ENCODE measurements around the gene MYO10.
"Not testable (repeated sequence)": the region's sequence is repeated elsewhere in the genome, so short reads cannot be mapped to it uniquely, and the experiment has no call there.

Gene MYO10

DNA sequence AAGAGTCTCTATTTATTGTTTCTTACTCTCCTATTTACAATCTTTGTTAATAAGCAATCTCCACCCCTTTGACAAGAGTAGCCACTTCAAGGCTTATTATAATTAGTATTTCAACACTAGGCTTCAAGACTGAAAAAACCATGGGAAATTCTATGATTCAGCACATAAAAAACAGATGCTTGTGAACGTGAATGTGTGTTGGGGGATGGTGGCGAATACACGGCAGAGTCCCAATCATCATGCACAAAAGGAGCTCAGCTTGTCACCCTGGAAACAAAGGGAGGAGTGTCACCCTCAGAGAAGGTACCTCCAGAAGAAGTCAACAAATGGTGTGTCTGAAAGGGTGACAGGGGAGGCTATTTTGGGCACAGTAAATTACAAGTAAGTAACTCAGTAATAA lies 162.1 kb downstream of the MYO10 start:
- no peak for DNase-seq

DNA sequence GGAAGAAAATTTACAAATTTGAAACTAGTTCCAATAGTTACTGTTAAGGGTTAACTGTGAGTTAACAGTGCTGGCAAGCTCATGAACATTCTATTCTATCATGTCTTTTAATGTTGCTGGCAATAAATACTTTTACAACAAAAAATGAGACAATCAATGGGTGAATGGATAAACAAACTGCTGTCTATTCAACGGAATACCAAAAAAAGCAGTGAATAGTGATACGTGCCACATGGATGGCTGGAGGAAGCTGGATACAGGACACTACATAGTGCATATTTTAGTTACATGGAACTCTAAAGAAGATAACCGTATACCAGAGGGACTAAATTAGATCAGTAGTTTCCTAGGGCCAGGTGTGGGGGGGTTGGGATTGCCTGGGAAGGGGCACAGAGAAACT lies 163.5 kb downstream of the MYO10 start:
- DNase-seq: no peak

DNA sequence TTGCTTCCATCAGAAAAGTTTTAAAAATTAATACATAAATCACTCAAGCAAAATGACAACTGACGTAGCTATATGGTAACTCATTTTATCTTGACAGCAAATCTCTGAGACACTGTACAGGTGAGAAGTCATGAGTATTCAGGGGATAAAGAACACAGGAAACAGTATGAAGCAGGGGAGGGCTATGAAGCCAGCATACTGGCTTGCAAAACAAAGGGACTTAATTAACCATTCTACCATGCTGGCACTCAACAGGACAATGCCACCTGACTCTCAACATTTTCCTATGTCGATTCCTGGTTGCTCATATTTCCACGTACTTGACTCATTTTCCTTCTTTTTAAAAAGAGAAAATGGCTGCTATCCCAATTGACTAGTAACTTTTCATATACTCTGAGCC lies 167.9 kb downstream of the MYO10 start:
- DNase-seq: no peak

DNA sequence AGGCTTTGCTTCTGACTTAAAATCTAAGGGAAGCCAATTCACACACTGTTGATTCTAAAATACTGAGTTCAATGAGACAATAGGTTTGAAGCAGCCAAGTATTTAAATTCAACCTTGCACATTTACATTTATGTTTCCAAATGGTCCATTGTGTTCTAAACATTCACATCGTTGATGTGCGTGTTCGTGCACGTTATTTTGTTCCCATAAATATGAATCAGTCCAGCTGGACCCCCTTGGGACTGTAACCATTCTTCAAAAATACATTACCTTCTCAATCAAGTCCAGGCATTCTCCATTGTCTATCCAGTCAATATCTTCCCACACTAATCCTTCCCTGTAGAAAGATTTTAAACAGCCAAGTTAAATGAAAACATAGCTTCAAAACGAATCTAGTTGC lies 172.9 kb downstream of the MYO10 start:
- no peak for DNase-seq

DNA sequence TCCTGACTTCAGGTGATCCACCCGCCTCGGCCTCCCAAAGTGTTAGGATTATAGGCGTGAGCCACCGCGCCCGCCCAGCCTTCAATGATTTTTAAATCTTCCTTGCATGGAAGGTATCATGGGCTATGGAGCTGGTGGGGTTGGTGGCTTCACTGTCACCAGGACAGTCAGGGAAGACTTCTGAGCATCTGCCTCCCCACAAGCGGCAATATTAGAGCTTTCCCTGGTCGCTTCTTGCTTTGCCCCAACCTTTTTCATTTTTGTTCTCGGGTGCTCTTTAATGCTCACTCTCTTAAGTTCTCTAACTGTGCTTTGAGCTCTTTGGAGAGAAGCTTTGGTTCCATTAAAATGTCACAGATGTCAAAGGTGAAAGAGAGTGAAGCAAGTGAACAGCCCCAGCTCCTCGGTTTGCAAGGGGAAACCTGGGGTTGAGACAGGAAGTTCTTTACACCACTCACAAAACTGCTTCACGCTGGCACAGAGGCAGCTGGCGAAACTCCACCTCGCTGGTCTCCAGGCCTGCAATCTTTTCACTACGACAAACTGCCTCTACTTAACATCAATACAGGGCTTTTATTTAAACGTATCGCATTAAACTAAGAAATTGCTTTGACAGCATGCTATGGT lies 176.8 kb downstream of the MYO10 start:
- DNase-seq: no peak

DNA sequence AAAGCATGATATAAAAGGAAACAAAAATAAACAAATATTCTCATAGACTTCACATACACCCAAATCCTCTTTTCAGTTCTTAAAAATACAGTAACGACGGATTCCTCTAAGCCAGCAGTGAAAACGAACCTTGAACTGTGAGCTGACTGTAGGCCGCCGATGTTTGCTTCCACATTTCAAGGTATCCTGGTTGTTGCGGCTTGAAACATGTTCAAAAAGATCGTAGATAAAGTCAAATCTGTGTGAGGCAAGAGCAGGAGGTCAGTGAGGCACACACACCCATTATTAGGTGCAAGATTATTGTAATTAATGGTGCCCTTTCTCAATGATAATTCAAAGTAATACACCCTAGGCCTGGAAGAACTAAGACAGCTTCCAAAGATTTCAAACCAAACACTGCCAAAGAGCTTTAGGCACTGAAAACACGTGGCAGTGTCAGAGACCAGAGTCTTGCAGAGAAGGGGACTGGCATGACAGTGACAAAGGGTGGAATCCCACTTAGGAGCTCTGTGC lies 178.0 kb downstream of the MYO10 start:
- DNase-seq: no peak

DNA sequence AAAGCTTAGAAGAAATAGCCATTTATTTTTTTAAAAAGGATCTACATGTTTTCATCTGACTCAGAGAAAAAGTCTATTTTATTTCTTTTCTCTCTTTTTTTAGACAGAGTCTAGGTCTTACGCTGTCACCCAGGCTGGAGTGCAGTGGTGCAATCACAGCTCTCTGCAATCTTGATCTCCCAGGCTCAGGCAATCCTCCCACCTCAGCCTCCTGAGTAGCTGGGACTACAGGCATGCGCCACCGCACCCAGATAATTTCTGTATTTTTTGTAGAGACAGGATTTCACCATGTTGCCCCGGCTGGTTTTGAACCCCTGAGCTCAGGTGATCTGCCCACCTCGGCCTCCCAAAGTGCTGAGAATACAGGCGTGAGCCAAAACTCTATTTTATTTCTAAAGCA lies 178.5 kb downstream of the MYO10 start:
- DNase-seq: not testable (repeated sequence)

DNA sequence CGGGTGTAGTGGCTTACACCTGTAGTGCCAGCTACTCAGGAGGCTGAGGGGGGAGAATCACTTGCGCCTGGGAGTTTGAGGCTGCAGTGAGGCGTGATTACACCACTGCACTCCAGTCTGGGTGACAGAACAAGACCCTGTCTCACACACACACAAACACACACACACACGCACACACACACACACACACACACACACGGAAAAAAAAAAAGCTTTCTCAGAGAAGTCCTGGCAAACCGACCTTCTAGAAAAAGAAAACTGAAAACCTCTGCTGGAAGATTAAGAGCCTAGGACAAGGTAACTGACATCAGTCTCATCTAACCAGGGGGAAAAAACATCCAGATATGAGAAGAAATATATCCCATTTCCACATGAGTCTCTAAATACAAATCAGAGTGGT lies 178.9 kb downstream of the MYO10 start:
- no peak for DNase-seq

DNA sequence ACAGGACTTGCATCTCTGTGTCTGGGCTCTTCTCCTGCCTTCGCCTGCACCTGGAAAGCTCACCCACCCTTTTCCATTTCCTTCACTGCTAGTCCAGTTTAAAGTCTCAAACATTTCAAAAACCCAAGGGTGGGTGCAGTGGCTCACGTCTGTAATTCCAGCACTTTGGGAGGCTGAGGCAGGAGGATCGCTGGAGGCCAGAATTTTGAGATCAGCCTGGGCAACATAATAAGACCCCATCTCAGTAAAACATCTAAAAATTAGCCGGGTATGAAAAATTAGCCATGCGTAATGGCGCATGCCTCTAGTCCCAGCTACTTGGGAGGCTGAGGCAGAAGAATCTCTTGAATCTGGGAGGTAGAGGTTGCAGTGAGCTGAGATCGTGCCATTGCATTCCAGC lies 179.4 kb downstream of the MYO10 start:
- no peak for DNase-seq

DNA sequence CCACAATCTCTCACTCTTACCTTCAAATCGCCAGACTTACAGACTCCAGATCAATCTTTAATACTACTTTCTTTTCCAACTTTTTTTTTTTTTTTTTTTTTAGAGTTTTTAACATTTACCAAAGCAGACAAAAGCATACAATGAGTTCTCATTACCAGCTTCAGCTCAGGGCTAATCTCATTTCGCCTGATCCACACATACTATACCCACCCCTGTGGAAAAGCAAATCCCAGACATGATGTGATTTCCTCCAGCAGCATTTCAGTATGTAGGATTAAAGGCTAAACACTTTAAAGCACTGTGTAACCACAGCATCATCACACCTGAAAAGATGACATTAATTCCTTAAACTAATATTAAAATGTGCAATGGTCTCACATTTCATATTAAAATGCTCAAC lies 180.4 kb downstream of the MYO10 start:
- no peak for DNase-seq

DNA sequence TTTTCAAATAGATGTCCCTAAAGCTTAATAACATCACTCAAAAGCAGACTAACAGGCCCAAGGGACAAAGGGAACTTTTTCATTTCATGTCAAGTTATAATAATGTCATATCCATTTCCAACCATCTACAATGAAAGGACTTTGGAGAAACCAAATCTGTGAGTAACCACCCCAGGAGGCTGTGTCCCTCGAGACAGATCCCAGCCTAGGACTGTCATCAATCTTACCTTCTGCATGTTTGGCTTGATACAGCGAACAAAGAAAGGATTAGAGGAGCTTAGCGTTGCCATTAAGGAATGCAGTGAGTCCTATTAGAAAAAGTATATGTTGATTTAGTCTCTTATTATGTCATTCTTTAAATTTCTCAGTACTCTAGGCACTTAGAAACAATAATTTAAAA lies 181.5 kb downstream of the MYO10 start:
- no peak for DNase-seq

DNA sequence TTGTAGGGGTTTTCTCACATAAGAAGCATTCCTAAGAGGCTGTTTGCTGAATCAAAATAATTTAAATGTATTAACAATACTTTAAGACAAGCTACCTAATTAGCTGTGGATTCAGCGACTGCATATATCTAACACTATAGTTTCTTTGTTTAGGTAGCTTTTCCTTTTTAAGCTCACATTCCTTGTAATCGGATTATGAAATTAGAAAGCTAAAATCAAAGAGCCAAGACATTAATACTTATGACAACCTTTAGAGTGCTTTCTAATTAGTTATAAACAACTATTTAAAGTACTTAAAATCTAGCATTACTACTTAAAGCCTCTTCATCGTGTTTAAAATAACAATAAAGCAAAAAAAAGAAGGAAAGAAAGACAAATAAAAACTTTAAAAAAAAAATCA lies 182.0 kb downstream of the MYO10 start:
- no peak for DNase-seq

DNA sequence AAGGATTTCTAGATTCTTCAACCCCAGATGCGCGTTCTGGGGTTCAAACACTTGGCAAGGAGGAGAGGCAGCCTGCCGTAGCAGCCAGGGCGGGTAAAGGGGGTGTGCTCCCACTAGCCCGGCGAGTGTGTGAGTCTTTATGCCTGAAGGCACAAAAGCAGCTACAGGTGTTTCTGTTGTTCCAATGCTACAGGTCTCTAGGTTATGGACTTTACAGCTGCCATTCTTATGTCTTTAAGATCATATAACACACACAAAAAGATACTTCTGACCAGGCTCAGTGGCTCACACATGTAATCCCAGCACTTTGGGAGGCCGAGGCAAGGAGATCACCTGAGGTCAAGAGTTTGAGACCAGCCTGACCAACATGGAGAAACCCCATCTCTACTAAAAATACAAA lies 185.6 kb downstream of the MYO10 start:
- no peak for DNase-seq

DNA sequence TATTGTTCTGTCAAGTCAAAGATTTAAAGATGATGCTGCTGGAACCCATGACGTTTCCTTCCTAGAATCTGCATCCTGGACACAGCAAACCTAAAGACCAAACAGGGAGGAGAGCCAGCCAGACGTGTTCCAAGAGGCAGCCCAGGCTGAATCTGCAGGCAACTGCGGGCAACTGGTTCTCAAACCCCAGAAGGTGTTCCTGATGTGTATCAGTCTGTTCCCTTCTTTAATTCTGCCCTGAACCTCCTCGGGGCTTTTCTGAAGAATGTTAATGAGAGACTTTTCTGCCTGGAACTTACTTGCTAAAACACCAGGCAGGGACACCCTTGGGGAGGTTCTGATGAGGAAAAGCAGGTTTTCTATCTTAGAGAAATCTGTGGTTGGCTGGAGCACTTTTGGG lies 186.5 kb downstream of the MYO10 start:
- no peak for DNase-seq

DNA sequence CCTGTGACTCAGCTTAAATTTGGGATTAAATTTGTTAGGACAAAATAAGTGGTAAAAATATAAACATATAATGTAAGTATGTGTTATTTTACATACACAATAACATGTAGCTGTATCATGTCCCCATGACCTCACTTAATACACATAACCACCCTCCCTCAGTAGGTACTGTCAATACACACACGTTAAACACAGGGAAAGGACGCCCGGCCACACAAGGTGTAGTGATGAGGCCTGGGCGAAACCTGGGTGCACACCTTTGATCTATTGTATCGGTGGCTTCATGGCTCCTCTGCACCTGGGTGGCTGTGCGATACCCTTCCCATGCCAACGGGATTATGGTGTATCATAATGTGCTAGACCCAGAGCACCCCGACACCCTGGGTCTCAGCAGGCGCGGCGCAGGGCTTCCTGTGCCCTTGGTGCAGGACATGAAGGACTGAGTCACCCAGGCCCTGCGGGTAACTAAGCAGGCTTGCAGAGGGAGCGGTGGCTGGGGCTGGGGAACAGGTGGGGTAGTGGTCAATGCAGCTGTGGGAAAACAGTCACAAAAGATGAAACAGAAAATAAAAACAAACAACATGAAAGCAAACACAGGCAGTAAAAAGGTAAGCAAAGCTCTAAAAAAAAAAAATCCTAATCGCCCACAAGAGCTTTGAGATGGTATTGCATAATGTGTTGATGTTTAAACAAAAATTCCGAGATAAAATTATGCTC lies 191.8 kb downstream of the MYO10 start:
- no peak for DNase-seq

DNA sequence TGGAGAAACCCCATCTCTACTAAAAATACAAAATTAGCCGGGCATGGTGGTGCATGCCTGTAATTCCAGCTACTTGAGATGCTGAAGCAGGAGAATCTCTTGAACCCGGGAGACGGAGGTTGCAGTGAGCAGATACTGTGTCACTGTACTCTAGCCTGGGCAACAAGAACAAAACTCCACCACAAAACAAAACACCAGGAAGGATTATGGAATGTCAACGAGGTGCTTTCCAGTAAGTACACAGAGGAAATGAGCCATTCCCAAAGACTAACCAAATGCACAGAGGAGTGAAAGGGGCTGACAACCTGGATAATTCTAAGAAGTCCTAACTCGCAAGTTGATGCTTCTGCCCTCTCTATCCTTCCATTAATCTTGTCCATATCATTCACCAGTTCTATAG lies 193.2 kb downstream of the MYO10 start:
- no peak for DNase-seq

DNA sequence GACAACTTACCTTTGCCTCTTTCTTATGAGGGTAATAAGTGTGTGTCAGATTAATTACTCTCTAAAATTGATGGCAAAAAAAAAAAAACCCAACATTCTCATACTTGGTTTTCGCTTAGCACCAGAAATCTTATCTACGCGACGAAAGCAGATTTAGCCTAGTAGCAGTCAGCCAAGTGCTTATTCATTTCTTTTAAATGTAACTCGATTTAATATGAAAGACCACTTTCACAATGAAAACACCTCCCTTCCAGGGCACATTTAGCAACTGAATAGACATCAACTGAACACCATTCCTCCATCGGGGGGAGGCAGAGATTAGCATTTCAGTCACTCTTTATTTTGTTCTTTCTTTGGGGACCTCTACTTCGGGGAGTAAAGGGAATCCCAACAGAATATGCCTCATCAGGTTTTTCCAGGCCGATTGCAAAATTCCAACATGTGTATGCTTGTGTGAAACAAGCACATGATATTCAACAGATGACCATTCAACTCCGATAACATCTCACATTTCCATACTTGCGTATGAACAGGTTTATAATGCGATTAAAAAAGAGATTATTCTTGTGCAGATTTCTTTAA lies 195.2 kb downstream of the MYO10 start:
- no peak for DNase-seq

DNA sequence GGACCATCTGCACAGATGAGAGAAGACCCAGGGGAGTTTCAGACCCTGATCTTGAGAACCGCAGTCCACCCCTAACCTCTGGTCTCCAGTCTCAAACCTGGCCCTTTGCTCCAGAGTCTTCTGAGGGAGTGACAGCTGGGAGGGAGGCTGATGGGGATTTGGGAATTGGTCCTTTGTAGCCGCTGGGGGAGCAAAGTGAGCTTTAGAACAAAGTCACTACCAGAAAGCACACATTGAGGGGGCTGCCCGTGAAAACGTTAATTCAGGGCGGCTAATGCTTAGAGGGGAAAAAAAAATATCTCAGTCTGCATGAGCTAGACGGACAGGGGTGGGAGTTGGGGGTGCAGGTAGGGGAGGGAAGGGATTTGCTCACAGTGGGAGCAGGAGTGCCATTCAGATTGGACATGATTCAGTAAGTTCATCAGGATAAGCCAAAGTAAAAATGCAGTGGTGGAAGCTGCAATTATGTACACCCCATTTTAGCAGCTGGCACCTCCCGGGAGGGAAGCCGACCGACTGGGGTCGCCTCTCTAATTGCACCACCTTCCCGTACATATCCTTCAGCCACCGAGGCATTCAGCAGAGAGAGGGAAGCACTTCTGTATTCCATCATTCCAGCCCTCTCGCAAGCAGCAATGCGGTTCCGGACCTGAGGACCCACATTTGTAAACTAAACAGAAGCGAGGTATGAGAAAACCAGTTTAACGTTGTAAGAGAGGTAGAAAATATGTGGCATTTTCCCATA lies 195.8 kb downstream of the MYO10 start:
- DNase-seq: no peak

DNA sequence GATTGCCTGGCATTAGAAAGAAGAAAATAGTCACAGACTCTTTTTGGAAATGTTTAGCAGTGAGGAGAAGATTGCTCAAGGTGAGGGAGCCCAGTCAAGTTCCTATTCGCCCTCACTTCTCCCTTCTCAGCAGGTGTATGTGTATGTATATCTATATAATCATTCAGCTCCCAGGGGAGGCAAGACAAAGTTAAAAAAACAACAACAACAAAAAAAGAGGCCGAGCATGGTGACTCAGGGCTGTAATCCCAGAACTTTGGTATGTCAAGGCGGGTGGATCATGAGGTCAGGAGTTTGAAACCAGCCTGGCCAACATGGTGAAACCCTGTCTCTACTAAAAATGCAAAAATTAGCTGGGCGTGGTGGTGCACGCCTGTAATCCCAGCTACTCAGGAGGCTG lies 197.7 kb downstream of the MYO10 start:
- DNase-seq: not testable (repeated sequence)

DNA sequence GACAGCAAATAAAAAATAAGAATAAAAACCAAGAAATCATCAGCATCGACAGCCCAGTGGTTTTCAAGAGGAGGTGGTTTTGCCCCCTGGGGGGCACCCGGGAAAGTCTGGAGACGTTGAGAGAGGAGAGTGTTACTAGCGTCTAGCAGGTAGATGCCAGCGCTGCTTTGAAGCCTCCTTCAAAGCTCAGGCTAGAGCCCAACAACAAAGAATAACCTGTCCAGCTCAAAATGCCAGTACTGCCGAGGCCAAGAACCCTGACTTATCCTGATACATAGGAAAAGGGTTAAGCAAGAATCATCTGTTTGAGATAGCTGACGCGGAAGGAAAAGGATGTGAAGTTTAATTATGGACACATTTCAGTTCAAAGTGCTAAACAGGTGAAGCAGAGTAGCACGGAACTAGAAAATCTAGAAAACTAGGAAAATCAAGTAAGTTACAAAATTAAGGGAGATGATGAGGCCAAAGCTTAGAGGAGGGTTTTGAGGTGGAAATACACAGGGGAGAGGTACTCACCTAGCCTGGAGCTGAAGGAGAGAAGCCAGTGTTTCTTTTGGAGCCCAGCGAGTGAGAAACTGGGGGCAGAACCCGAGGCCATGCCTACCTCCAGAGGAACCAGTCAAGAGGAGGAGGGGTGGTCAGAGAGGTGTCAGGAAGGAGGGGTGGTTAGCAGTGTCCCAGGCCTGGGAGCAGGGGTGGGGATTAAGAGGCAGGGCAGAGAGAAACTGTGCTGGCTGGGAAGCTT lies 198.3 kb downstream of the MYO10 start:
- no peak for DNase-seq

DNA sequence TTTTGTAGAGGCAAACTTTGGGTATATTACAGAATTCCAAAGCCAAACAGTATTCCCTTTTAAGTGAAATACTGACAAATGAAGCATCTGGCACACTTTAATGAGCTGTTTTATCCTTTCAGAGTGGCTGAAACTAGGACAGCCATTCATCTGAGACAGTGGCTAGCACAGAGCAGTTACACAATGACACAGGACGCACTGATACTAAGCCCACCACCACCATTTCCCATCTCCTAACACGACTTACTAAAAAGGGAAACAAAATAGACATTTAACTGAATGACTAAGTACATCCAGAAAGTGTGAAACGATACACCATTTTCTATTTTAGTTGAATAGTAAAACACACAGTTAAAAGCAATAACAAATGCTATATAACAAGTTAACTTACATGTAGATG lies 198.9 kb downstream of the MYO10 start:
- DNase-seq: no peak

DNA sequence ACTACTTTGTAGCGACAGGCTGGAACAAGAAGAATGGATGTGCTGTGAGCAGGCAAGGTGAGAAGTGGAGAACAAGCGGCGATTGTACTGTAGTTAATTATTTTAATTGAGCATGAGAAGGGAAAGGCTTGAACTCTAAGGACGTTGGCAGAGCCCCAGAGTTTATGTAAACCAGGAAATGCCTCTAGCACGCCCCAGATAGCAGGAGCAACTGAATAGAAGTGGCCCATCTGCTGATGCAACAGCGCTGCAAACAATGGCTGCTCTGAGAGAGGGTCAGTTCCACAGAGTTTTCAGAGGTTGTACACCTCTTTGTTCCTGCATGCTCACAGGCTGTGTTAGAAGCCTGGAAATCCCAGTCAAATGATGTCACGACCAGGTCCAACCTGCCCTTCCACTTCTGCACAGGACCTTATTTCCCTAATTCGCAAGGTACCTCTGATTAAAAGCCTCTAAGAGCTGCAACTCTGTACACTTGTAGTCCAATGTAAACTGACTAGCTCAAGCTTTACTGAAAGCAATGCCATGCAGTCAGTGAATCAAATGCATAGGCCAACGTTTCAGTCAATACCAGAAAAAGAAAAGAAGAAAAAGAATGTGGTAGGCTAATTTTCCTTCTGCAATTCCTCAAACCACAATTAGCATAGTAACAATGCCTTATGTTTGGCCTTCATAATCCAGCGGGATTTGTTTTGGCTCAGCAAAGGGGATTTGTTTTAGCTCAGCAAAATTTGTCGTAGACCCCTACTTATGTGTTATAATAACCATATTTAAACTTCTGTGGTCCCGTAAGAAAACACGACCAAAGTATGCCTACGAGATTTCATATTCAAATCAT lies 199.7 kb downstream of the MYO10 start:
- no peak for DNase-seq

All from SW 1271 (cell line).